ENCODE measurements around the gene CEACAM7. TPM values are rescaled to one million over a fixed set of nuclear protein-coding genes. Genes with fewer than 3 reads are reported as not detected.

CEACAM7 gene
- total and polyA plus RNA-seq, 12 donors, result 0.07 to 0.40 (median 0.18) TPM; not detected in 8

GRCh38 chr19:41687419-41687818 is 651 bp downstream of the CEACAM7 start:
- H3K27me3 ChIP-seq, result peaks cover 3% of the 10 kb centered on the region
- 73 to 82% (median 77%) methylated on average over 3 of the region's 3 CpGs for WGBS, 4 donors
- intact Hi-C loops (cut with DNase I), result no loop called here
- H3K4me1 ChIP-seq (replicated peaks in 1 of 2), result no peaks in the 10 kb centered on the region
- TF ChIP-seq POLR2A (IDR thresholded peaks at IDR 0.05) (no peak), CTCF (IDR thresholded peaks at IDR 0.05) (no peak)
- DNase-seq, result no peak
- no peaks in the 10 kb centered on the region for H3K9me3 ChIP-seq (replicated peaks in 1 of 3)
- no peak overlapping the region for H3K4me3 ChIP-seq
- no peak overlapping the region for H3K27ac ChIP-seq
- no peaks in the 10 kb centered on the region for H3K36me3 ChIP-seq (replicated peaks in 1 of 2)

GRCh38 chr19:41682437-41682836 is 5.6 kb downstream of the CEACAM7 start:
- WGBS, 4 donors, result 39 to 67% (median 49%) methylated on average over 5 to 6 of the region's 6 CpGs
- H3K4me1 ChIP-seq (replicated peaks in 1 of 2), result no peaks in the 10 kb centered on the region
- no peak overlapping the region for H3K4me3 ChIP-seq
- no peaks in the 10 kb centered on the region for H3K36me3 ChIP-seq (replicated peaks in 1 of 2)
- peaks cover 7% of the 10 kb centered on the region for H3K27me3 ChIP-seq
- no peak overlapping the region for H3K27ac ChIP-seq
- H3K9me3 ChIP-seq (replicated peaks in 1 of 3), result no peaks in the 10 kb centered on the region
- TF ChIP-seq CTCF (IDR thresholded peaks at IDR 0.05) (no peak), POLR2A (IDR thresholded peaks at IDR 0.05) (no peak)
- intact Hi-C loops (cut with DNase I), result no loop called here
- no peak for DNase-seq

GRCh38 chr19:41671486-41671885 is 16.6 kb downstream of the CEACAM7 start:
- intact Hi-C loops (cut with DNase I), result no loop called here
- Histone ChIP-seq H3K27ac (no peak overlapping the region), H3K4me1 (replicated peaks in 1 of 2) (no peaks in the 10 kb centered on the region), H3K27me3 (peaks cover 10% of the 10 kb centered on the region), H3K36me3 (replicated peaks in 1 of 2) (no peaks in the 10 kb centered on the region), H3K4me3 (no peak overlapping the region), H3K9me3 (replicated peaks in 1 of 3) (no peaks in the 10 kb centered on the region)
- TF ChIP-seq POLR2A (IDR thresholded peaks at IDR 0.05) (no peak), CTCF (IDR thresholded peaks at IDR 0.05) (no peak)
- no peak for DNase-seq
- 65 to 70% (median 66%) methylated on average over 5 of the region's 5 CpGs for WGBS, 4 donors

GRCh38 chr19:41670755-41671154 is 17.3 kb downstream of the CEACAM7 start:
- no peak overlapping the region for H3K4me3 ChIP-seq
- TF ChIP-seq POLR2A (IDR thresholded peaks at IDR 0.05) (no peak), CTCF (IDR thresholded peaks at IDR 0.05) (no peak)
- intact Hi-C loops (cut with DNase I), result no loop called here
- no peak overlapping the region for H3K27ac ChIP-seq
- no peaks in the 10 kb centered on the region for H3K4me1 ChIP-seq (replicated peaks in 1 of 2)
- peaks cover 0 to 2% (median 0%) of the 10 kb centered on the region in 3 donors for H3K9me3 ChIP-seq (replicated peaks in 1 of 3)
- peaks cover 5% of the 10 kb centered on the region for H3K27me3 ChIP-seq
- DNase-seq, result no peak
- H3K36me3 ChIP-seq (replicated peaks in 1 of 2), result no peaks in the 10 kb centered on the region
